HEK293 (cell line): ENCODE results near the gene EMD.

Source experiments
- ZNF292 ChIP-seq: fragments of 450-650 bp; formaldehyde crosslinking; IDR thresholded peaks from 2 replicates; pipeline ENCODE4 v1.5.1; 2016; ENCODE audit warnings: low read depth, missing biosample characterization, missing genetic modification characterization, borderline replicate concordance
- ZNF335 ChIP-seq: fragments of 450-650 bp; formaldehyde crosslinking; conservative IDR thresholded peaks from 2 replicates; pipeline ENCODE4 v1.5.1; 2016; ENCODE audit warnings: missing biosample characterization, missing genetic modification characterization
- TF ChIP-seq, protein P1 (sequence below): fragments of 450-650 bp; formaldehyde crosslinking; IDR thresholded peaks from 2 replicates; pipeline ENCODE4 v1.5.1; 2016; ENCODE audit warnings: missing biosample characterization, missing genetic modification characterization

GRCh38 chrX:154419189-154419588, 40.1 kb downstream of the EMD start:
- TF ChIP-seq, protein P1, sequence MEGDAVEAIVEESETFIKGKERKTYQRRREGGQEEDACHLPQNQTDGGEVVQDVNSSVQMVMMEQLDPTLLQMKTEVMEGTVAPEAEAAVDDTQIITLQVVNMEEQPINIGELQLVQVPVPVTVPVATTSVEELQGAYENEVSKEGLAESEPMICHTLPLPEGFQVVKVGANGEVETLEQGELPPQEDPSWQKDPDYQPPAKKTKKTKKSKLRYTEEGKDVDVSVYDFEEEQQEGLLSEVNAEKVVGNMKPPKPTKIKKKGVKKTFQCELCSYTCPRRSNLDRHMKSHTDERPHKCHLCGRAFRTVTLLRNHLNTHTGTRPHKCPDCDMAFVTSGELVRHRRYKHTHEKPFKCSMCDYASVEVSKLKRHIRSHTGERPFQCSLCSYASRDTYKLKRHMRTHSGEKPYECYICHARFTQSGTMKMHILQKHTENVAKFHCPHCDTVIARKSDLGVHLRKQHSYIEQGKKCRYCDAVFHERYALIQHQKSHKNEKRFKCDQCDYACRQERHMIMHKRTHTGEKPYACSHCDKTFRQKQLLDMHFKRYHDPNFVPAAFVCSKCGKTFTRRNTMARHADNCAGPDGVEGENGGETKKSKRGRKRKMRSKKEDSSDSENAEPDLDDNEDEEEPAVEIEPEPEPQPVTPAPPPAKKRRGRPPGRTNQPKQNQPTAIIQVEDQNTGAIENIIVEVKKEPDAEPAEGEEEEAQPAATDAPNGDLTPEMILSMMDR (tag by site-specific recombination), result no peak
- TF ChIP-seq ZNF335, result no peak
- no peak for TF ChIP-seq ZNF292 (tag by site-specific recombination)
